IMR-90 (cell line): ENCODE measurements around the gene DIABLO. TPM values are rescaled to one million over a fixed set of nuclear protein-coding genes. Genes with fewer than 3 reads are reported as not detected.
A peak's percentile ranks its signal among the peaks of the same experiment; 100 is the strongest.

ENCODE experiments used
- ATAC-seq: fragments of 200-7000 bp; cut with Tn5 transposase; 2 replicates; pipeline ENCODE4 v1.9.1; 2020; ENCODE audit warnings: low read depth, mild to moderate bottlenecking, moderate library complexity
- BruUV-seq: library from RNA; stranded (reverse); fragments of 400-500 nt; replicated peaks from 2 replicates; lab custom pipeline; 2021; lab: Mats Ljungman, UMichigan
- CTCF ChIA-PET: fragments of 300-600 bp; formaldehyde crosslinking; extraction: SDS; loops from one replicate; lab custom pipeline; 2021; ENCODE audit warnings: antibody characterized with exemption; lab: Yijun Ruan, JAX
- POLR2A ChIA-PET: fragments of 300-600 bp; sonication (Branson Sonifier 250); formaldehyde crosslinking; loops from one replicate; lab custom pipeline; 2022; ENCODE audit warnings: antibody characterized with exemption; ENCODE audit not compliant: unreplicated experiment; lab: Charles Lee
- DNase-seq: peaks from one replicate; pipeline ENCODE4 v3.0.0; 2013
- H2AFZ ChIP-seq: replicated peaks from 2 replicates; pipeline ENCODE3; 2013; ENCODE audit warnings: low read length, mild to moderate bottlenecking; ENCODE audit not compliant: poor library complexity
- H2AK5ac ChIP-seq: 2 replicates; pipeline ENCODE4 v1.6.1; 2013; ENCODE audit warnings: low read depth, low read length, inconsistent platforms
- H2AK9ac ChIP-seq: replicated peaks from 2 replicates; pipeline ENCODE3; 2013; ENCODE audit warnings: mild to moderate bottlenecking, low read depth, low read length, moderate library complexity; ENCODE audit not compliant: poor library complexity
- H2BK120ac ChIP-seq: 2 replicates; pipeline ENCODE4 v1.6.1; 2013; ENCODE audit warnings: low read depth, low read length, inconsistent platforms
- H2BK15ac ChIP-seq: 3 replicates; pipeline ENCODE4 v1.6.1; 2013; ENCODE audit warnings: low read depth, low read length, inconsistent platforms
- H2BK20ac ChIP-seq: 2 replicates; pipeline ENCODE4 v1.6.1; 2013; ENCODE audit warnings: low read depth, mild to moderate bottlenecking, inconsistent platforms, low read length, moderate library complexity
- H2BK5ac ChIP-seq: 2 replicates; pipeline ENCODE4 v1.6.1; 2013; ENCODE audit warnings: mild to moderate bottlenecking, low read depth, low read length, inconsistent platforms; ENCODE audit not compliant: poor library complexity, severe bottlenecking
- H3K14ac ChIP-seq: replicated peaks from 2 replicates; pipeline ENCODE4 v1.6.1; 2013; ENCODE audit warnings: low read depth, low read length, inconsistent platforms
- H3K18ac ChIP-seq: 2 replicates; pipeline ENCODE4 v1.6.1; 2013; ENCODE audit warnings: low read depth, low read length, control low read depth
- H3K23ac ChIP-seq: 2 replicates; pipeline ENCODE4 v1.6.1; 2013; ENCODE audit warnings: low read depth, low read length, inconsistent platforms
- H3K27ac ChIP-seq: 2 replicates; pipeline ENCODE4 v1.5.1; 2013; ENCODE audit warnings: mild to moderate bottlenecking, control low read depth, low read length; ENCODE audit not compliant: insufficient read depth
- H3K27me3 ChIP-seq: 2 replicates; pipeline ENCODE4 v1.6.1; 2013; ENCODE audit warnings: low read length; ENCODE audit not compliant: control insufficient read depth, insufficient read depth
- H3K36me3 ChIP-seq: 2 replicates; pipeline ENCODE4 v1.6.1; 2013; ENCODE audit warnings: low read length, mixed read lengths; ENCODE audit not compliant: control insufficient read depth, insufficient read depth
- H3K4ac ChIP-seq: 2 replicates; pipeline ENCODE4 v1.6.1; 2013; ENCODE audit warnings: low read depth, low read length, inconsistent platforms
- H3K4me1 ChIP-seq: 2 replicates; pipeline ENCODE4 v1.6.1; 2013; ENCODE audit warnings: low read length, mixed read lengths; ENCODE audit not compliant: control insufficient read depth, insufficient read depth
- H3K4me2 ChIP-seq: 2 replicates; pipeline ENCODE4 v1.6.1; 2013; ENCODE audit warnings: low read depth, mild to moderate bottlenecking, control low read depth, low read length, moderate library complexity
- H3K4me3 ChIP-seq: 2 replicates; pipeline ENCODE4 v1.5.1; 2013; ENCODE audit warnings: low read depth, mild to moderate bottlenecking, control low read depth, low read length, moderate library complexity; ENCODE audit not compliant: insufficient read depth
- H3K56ac ChIP-seq: 2 replicates; pipeline ENCODE4 v1.6.1; 2013; ENCODE audit warnings: low read length, inconsistent platforms; ENCODE audit not compliant: insufficient read depth; ENCODE audit errors: extremely low read depth
- H3K79me1 ChIP-seq, 2 experiments: 2 replicates each; pipeline ENCODE4 v1.6.1; 2013; ENCODE audit warnings: low read length in 2 of 2, inconsistent platforms in 1 of 2, low read depth in 1 of 2
- H3K9ac ChIP-seq: 2 replicates; pipeline ENCODE4 v1.6.1; 2013; ENCODE audit warnings: low read depth, low read length, control low read depth
- H3K9me1 ChIP-seq: 2 replicates; pipeline ENCODE4 v1.6.1; 2013; ENCODE audit warnings: low read length, inconsistent platforms; ENCODE audit not compliant: insufficient read depth
- H3K9me3 ChIP-seq: 2 replicates; pipeline ENCODE4 v1.6.1; 2013; ENCODE audit warnings: low read length; ENCODE audit not compliant: control insufficient read depth, insufficient read depth
- H4K20me1 ChIP-seq: 2 replicates; pipeline ENCODE4 v1.6.1; 2013; ENCODE audit warnings: low read length, inconsistent platforms; ENCODE audit not compliant: insufficient read depth
- H4K5ac ChIP-seq: 2 replicates; pipeline ENCODE4 v1.6.1; 2013; ENCODE audit warnings: mild to moderate bottlenecking, low read depth, low read length, control low read depth
- H4K8ac ChIP-seq, 2 experiments: 2 replicates each; pipeline ENCODE4 v1.6.1; 2013; ENCODE audit warnings: low read depth in 2 of 2, low read length in 2 of 2, control low read depth in 1 of 2, inconsistent platforms in 1 of 2
- H4K91ac ChIP-seq: 2 replicates; pipeline ENCODE4 v1.6.1; 2013; ENCODE audit warnings: low read depth, low read length, inconsistent platforms; ENCODE audit not compliant: insufficient read depth
- BHLHE40 ChIP-seq: fragments of 150-350 bp; IDR thresholded peaks from 2 replicates; pipeline ENCODE4 v1.6.1; 2016; ENCODE audit warnings: mild to moderate bottlenecking, low read depth, low read length
- MXI1 ChIP-seq: IDR thresholded peaks from 2 replicates; pipeline ENCODE4 v1.6.1; 2012; ENCODE audit warnings: low read depth, mild to moderate bottlenecking, low read length, moderate library complexity, borderline replicate concordance
- WGBS, 2 experiments: methylation state at CpG; one replicate each; pipeline versions ENCODE4 v1.1.5 to v1.1.7; 2013; ENCODE audit warnings: missing lambda C conversion rate in 2 of 2; ENCODE audit not compliant: insufficient read length in 1 of 2; ENCODE audit errors: extremely low coverage in 2 of 2; 5-methylcytosine and 5-hydroxymethylcytosine counted together
- dilution Hi-C: fragments of 300-500 bp; cut with HindIII; formaldehyde crosslinking; loops from one replicate; pipeline ENCODE4 v1.14.3; 2018; ENCODE audit warnings: low sequenced_read_pairs; ENCODE audit not compliant: unreplicated experiment
- in situ Hi-C: fragments of 300-500 bp; cut with MboI; formaldehyde crosslinking; loops from 3 replicates; pipeline ENCODE4 v1.14.3; 2019; ENCODE audit warnings: low sequenced_read_pairs, inconsistent platforms, mixed read lengths
- intact Hi-C: fragments of 100-400 bp; cut with micrococcal nuclease; formaldehyde crosslinking; loops from 2 replicates; pipeline ENCODE4 v1.10.0; 2022
- polyA plus RNA-seq, 3 experiments: library from polyadenylated mRNA; depleted of rRNA; stranded (reverse); fragments of >200 nt; gene quantifications; 2 replicates each; pipeline ENCODE4 v1.2.3, GENCODE V29; 2012; ENCODE audit warnings: low replicate concordance in 1 of 3
- total RNA-seq: library from RNA; depleted of rRNA; stranded (reverse); fragments of >200 nt; gene quantifications from 2 replicates; pipeline ENCODE4 v1.2.3, GENCODE V29; 2012

Gene DIABLO
- total and polyA plus RNA-seq, 2 of the 4 experiments (the other 2 are of a cell fraction), result 69.7 to 102 TPM

DNA sequence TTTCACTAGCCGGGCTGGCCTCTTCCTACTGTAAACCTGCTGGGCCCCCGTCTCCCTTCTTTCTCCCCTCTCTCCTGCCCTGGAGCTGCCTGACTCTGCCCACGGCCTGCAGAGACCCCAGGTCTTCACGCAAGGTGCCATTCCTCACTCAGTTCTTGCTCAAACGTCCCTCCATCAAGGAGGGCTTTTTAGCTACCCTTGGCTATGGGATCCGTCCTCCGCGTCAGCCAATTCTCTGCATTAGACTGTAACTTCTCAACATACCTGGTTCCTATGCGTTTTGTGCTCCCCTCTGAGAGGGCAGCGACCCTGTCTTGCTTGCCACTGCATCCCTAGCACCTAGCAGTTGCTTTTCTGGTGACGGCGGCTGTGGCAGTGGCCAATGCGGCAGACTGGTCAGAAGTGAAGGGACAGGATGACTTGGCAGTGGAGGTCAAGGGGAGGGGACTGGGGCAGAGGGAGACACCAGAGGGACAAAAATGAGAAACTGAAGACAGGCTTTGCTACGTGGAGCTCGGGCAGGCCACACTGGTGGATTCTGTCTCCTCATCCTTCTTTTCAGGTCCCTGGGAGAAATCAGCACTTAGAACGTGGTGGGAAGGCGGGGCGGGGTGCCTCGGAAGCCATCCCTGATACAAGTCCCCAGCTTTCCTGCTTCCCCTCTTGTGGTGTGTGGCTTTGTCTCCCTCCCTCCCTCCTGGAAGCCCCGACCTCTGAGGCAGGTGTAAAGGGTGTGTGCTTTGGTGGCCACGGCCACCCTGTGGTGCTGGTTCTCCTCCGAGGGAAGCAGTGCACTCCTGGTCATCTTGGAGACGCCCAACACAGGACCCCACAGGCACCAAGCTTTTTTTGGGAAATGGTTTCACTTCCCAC lies 20.6 kb downstream of the DIABLO start:
- H3K79me1 ChIP-seq, result no peaks in the 10 kb centered on the region
- ATAC-seq, result no peak
- no peak overlapping the region for H2BK5ac ChIP-seq
- H3K9ac ChIP-seq, result no peak overlapping the region
- no peaks in the 10 kb centered on the region for H3K4me1 ChIP-seq
- intact Hi-C loops (no loop called here), in situ Hi-C loops (no loop called here), dilution Hi-C loops (no loop called here)
- H3K27me3 ChIP-seq, result peaks cover 22% of the 10 kb centered on the region
- no peak overlapping the region for H2BK20ac ChIP-seq
- no peaks in the 10 kb centered on the region for H3K9me3 ChIP-seq
- no peak overlapping the region for H2AK5ac ChIP-seq
- no peak overlapping the region for H3K4me2 ChIP-seq
- H3K9me1 ChIP-seq, result no peaks in the 10 kb centered on the region; the same call in 1 of the 2 replicates
- H4K8ac ChIP-seq, result no peak overlapping the region
- no peak overlapping the region for H4K5ac ChIP-seq
- ChIA-PET CTCF (interaction anchor here (0.6 kb wide), 1 partner anchor 144 kb away, joined by 3 read pairs; no protein-coding TSS in a partner anchor), POLR2A (no interaction called here)
- no TSS peak for BruUV-seq
- H3K23ac ChIP-seq, result no peak overlapping the region
- H3K18ac ChIP-seq, result no peak overlapping the region
- DNase-seq, result no peak
- no peak overlapping the region for H3K4ac ChIP-seq
- peaks cover 18% of the 10 kb centered on the region for H4K20me1 ChIP-seq
- H2BK15ac ChIP-seq, result no peak overlapping the region
- no peak overlapping the region for H3K56ac ChIP-seq
- no peak overlapping the region for H2BK120ac ChIP-seq
- no peak overlapping the region for H3K14ac ChIP-seq
- no peak overlapping the region for H3K4me3 ChIP-seq
- TF ChIP-seq BHLHE40 (no peak), MXI1 (no peak)
- H4K91ac ChIP-seq, result no peak overlapping the region
- peaks cover 24% of the 10 kb centered on the region for H3K36me3 ChIP-seq
- H2AK9ac ChIP-seq, result peak overlapping the region; percentile 15
- no peak overlapping the region for H3K27ac ChIP-seq
- peak overlapping the region; percentile 52 for H2AFZ ChIP-seq
- WGBS, 2 experiments, result 64% methylated on average over 9 of the region's 23 CpGs; no CpG with 5 or more reads in 1 of the 2 experiments
